GM19043 (cell line): Measurements from ENCODE around the gene PSMG3.

Experiments
- ATAC-seq: cut with Tn5 transposase; IDR thresholded peaks from one replicate; pipeline ENCODE4 v1.9.1; 2021; ENCODE audit warnings: low read depth; ENCODE audit not compliant: unreplicated experiment

The PSMG3 gene

DNA sequence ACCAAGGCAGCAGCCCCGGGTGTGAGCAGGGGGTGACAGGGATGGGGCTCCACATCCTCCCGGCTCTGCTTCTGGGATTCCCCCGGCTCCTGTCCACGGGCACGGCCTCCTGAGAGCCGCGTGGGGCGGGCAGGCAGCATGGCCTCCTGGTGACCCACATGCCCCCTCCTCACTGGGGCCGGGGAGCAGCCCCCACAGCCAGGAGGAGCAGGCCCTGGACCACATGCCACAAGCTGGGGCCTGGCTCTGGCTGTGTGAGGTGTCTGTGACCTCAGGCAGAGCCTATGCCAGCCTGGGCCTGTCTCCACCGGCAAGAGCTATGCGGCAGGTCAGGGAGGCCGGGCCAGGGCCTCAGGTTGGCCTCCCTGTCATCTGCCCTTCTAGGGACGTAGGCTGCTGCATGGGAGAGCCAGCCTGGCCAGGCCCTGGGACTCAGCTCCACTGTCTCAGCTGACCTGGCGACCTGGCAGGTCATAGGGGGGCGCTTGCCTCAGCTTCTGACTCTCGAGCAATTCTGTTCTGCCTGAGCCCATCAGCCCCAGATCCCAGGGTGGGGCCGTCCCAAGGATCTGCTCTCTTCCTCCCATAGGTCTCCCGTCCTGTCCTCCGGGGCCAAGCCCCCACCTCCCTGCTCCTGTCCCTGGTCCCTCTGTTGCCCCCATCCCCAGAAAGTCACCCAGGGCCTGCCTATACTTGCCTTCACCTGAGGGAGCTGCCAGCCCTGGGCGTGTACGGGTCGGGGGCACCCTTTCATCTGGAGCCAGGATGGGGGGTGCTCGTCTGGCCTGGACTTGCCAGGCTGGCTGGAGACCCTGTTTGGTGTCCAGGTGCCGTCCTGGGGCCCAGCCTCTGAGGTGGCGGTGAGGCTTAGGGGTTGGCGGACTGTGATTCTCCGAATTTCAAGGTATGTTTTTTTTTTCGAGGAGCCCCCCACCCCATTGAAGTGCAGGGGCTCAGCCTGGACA lies 9.9 kb downstream of the PSMG3 start:
- ATAC-seq: no peak

DNA sequence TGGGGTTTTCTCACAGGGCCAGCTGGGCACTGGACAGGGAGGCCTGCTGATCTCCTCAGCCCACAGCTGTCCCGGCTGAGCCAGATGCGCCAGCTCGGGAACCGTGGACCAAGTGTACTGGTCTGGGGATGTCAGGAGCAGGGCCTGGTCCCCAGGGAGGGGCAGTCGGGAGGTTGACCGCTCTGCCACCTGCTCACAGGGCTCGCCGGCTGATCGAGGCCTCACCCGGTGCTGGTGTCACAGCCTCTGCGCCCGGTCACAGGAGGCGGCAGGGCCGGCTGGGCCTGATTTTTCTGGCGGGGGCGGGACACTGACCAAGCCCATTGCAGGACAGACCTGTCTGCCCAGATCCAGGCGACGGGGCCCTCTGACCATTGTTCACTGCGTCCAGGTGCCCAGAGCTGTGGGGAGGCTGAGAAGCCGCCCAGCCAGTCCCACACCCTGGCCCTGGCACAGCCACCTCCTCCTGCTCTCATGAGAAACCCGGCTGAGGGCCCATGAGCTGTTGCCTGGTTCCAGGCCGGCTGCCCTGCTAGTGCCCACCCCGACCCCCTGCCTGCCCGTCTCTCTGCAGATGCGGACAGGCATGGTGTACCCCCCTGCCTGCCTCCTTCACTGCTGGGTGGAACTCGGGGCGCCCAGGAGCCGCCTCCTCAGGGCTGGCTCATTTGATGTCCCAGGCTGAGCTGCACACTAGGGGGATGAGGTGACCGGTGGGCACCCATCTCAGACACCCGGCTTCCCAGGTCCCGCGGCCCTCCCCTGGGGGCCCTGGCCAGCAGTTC lies 10.8 kb downstream of the PSMG3 start:
- no peak for ATAC-seq

DNA sequence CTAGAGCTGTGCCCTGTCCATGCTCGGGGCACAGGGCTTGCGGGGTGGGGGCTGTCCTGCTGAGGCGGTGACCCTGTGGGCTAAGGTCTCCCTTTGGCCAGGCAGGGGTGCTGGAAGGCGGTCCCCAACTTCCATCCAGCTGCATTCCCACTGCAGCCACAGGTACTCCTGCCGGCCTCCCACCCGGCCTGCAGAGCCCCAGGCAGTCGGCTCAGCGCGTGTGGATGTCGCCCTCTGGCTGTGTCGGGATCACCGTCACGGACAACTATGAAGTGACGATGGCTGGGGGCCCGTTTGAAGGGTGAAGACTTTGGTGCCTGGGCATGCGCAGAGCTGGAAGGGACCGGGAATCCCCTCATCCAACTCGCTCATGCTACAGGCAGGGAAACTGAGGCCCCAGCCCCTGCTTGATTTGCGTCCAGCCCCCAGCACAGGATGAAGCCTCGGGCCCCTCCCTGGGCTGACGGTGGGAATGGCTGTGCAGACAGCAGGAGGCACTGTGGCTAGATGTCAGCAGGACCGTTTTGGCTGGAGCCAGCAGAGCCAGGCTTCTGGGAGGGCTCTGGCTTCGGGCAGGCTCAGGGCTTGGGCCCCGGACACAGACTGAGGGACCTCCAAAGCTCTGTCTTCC lies 11.5 kb downstream of the PSMG3 start:
- ATAC-seq: no peak

- ATAC-seq: no peak
Measured at GRCh38 chr7:1557771-1558170, 12.1 kb downstream of the PSMG3 start.

GRCh38 chr7:1557006-1557405 lies 12.8 kb downstream of the PSMG3 start:
- ATAC-seq: no peak

- no peak for ATAC-seq
Measured at GRCh38 chr7:1555813-1556543, 13.9 kb downstream of the PSMG3 start, which contains the start of gene TMEM184A. Gene TMEM184A (minus strand): TSS chr7:1556205. CDS start chr7:1555484, 721 bp downstream.

GRCh38 chr7:1555046-1555812 lies 14.6 kb downstream of the PSMG3 start:
- ATAC-seq: no peak

DNA sequence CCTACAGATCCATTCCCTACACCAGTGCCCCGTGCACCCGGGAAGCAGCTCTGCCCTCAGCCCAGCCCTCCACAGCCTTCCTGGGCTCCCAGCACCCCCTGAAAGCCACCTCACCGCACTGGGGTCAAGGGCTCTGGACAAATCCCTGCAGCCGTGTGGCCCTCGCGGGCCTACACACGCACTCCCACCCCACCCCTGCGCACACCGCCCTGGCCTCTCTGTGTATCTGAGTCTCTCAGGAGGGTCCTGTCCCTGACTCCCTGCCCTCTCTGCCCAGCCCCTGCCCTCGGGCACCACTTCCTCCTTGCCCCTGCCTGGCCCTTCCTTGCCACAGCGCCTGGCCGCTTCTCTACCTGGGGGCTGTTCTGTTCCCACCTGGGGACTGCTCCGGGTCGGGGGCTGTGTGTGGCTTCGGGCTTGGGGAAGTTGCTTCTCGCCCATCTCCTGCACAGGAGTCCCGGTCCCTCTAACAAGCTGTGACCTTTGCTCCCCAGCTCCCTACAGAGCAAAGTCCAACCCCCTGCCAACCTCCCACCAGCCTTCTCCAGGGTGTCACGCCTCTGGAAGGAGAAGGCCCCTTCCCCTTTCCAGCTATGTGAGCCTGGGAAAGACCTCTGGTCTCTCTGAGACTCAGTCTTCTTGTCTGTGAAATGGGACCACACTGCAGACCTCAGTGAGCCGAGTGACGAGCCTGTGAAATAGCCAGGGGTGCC lies 15.3 kb downstream of the PSMG3 start:
- no peak for ATAC-seq

- no peak for ATAC-seq
Measured at GRCh38 chr7:1553512-1554210, 16.2 kb downstream of the PSMG3 start.

DNA sequence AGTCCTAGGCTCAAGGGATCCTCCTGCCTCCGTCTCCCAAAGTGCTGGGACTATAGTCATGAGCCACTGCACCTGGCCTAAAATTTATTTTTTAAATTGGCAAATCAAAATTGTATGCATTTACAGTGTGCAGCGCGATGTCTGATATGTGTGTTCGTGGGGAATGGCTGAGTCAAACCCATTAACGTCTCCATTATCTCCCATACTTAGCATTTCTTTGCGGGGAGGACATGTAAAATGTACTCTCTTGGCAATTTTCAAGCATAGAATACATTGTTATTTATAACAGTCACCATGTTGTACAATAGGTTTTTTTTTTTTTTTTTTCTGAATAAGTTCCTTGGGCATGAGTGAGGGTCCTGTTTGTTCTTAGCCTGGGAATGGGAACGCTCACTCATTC lies 17.6 kb downstream of the PSMG3 start:
- ATAC-seq: no peak

DNA sequence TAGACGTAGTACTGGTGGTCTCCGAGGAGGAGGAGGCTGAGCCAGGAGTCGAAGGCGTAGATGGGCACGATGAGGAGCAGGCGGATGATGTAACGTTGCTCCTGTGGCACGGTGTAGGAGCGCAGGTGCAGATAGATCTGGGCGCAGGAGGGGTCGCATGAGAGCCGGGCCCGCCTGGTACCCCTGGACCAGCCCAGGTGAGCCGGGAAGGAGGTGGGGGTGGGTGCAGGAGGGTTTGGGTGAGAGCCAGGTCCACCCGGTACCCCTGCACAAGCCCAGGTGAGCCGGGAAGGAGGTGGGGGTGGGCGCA lies 19.0 kb downstream of the PSMG3 start:
- no peak for ATAC-seq

- ATAC-seq: no peak
Measured at GRCh38 chr7:1550005-1550845, 19.6 kb downstream of the PSMG3 start.

- no peak for ATAC-seq
Measured at GRCh38 chr7:1549357-1550004, 20.4 kb downstream of the PSMG3 start.

DNA sequence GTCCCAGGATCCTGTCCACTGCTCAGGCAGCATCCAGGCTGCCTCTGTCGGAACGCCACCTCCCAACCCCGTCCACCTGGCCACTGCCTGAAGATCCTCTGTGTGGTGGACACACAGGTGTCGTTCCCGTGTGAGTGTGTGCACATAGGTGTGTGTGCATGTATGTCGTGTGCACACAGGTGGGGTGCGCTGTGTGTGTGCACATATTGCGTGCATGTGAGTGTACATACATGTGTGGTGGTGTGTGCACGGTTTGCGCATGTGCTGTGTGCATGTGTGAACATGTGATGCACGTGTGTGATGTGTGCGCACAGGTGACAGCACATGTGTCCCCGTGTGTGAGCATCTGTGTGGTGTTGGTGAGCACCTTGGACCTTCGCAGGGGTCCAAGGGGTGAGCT lies 20.9 kb downstream of the PSMG3 start:
- no peak for ATAC-seq

DNA sequence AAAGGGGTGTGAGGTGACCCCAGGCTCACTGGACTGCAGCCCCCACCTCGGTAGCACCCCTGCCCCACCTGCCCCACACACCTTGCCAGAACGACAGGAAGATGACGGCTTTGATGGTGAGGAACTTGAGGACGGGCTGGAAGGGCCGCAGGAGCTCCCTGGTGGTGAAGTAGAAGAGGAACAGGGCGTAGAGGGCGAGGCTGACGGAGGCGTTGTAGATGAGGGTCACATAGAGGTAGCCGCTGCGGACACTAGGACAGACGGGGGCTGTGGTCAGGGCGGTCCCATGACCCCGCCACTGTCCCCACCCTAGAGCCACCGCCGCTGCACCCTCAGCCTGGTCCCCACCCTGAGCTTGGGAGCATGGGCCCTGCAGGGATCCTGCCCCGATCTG lies 21.4 kb downstream of the PSMG3 start:
- ATAC-seq: no peak

DNA sequence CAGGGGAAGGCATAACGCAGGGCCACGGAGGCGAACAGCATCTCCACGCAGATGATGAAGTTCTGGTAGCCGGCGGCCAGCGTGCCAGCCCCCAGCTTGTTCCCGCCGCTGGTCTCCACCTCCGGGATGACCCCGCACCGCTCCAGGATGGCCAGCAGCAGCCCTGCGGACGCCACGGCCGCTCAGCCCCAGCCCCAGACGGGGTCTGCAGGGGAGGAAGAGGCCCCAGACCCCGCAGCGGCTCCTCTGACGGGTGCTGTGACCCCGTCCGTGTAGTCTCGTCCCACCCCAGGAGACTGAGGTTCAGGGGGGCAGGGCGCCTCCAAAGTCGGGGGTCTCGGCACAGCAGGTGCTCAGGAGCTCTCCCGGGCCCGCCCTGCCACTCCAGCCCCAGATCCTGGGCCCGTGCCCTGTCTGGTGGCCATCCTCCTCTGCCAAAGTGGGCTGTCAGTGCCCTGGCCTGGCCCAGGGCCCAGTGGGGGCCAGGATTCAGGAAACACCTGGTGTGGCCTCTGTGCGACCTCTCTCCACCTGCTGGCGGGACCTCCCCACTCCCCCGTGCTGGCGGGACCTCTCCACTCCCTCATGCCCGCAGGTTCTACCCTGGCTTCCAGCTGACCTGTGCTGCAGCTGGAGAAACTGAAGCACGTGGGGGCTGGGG lies 21.9 kb downstream of the PSMG3 start:
- ATAC-seq: no peak
